ENCODE results near the gene CYFIP1. TPM values are rescaled to one million over a fixed set of nuclear protein-coding genes. Genes with fewer than 3 reads are reported as not detected.

Gene CYFIP1
- total RNA-seq, 1 experiment from 2014 or later: 143 TPM

DNA sequence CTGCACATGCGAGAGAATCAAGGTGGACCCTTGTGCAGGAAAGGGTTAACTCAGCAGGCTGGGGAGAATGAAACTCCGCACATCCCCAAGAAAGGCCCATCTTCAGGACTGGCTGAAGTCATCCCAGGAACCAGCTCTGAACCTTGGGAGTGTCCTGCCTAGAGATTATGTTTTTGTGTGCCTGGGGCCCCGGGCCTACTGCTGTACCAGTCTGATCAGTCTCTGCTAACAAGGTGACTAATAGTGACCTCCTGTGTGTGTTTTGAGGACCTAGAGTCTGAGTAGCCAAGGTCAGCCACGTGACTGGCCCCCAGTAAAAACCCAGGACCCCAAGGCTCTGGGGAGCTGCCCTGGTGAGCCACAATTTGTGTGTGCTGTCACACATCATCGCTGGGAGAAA lies 58.2 kb downstream of the CYFIP1 start:
- H2AFZ ChIP-seq (ENCODE audit: low read depth, low read length, poor library complexity, severe bottlenecking): no peak overlapping the region
- DNase-seq (ENCODE audit: low read depth, low spot score) (no peak), ATAC-seq (no peak)
- no peaks in the 10 kb centered on the region for H4K20me1 ChIP-seq (ENCODE audit: insufficient read depth)
- H3K27ac ChIP-seq (ENCODE audit: low read depth, low read length): no peak overlapping the region
- intact Hi-C loops (cut with micrococcal nuclease): no loop called here
- peaks cover 4 to 19% of the 10 kb centered on the region in 2 experiments; a peak in 2 of 4 replicates for H3K4me1 ChIP-seq (ENCODE audit: control insufficient read depth in 1 of 2, insufficient read depth in 2 of 2, low read length in 2 of 2)
- no peak overlapping the region for H3K9ac ChIP-seq (ENCODE audit: low read length)
- H3K36me3 ChIP-seq (ENCODE audit: control insufficient read depth in 1 of 2, insufficient read depth in 2 of 2, low read length in 2 of 2): peaks cover 7 to 8% of the 10 kb centered on the region in 2 experiments; a peak in 3 of 4 replicates
- no peaks in the 10 kb centered on the region for H3K27me3 ChIP-seq (ENCODE audit: insufficient read depth, low read length)
- no peaks in the 10 kb centered on the region for H3K9me3 ChIP-seq (ENCODE audit: control insufficient read depth in 1 of 2, insufficient read depth in 1 of 2, low read depth in 1 of 2, low read length in 2 of 2)
- no peaks in the 10 kb centered on the region for H3K9me2 ChIP-seq (ENCODE audit: insufficient read depth)
- ChIA-PET RAD21 (ENCODE audit: low non-redundant PET in 1 of 2, low total read pairs in 2 of 2, uncharacterized antibody in 2 of 2, unreplicated experiment in 2 of 2) (no interaction called here), POLR2A (no interaction called here), CTCF (no interaction called here)
- no peak for TF ChIP-seq EGR1 (IDR thresholded peaks at IDR 0.05; ENCODE audit: low read depth)
- H3K4me2 ChIP-seq (ENCODE audit: low read length): no peak overlapping the region
- no peaks in the 10 kb centered on the region for H3K79me2 ChIP-seq (ENCODE audit: insufficient read depth, low read length)
- BruUV-seq (replicated peaks): no TSS peak
- H3K4me3 ChIP-seq (replicated peaks in 1 of 2; ENCODE audit: low read depth in 1 of 2, low read length in 2 of 2): no peak overlapping the region

DNA sequence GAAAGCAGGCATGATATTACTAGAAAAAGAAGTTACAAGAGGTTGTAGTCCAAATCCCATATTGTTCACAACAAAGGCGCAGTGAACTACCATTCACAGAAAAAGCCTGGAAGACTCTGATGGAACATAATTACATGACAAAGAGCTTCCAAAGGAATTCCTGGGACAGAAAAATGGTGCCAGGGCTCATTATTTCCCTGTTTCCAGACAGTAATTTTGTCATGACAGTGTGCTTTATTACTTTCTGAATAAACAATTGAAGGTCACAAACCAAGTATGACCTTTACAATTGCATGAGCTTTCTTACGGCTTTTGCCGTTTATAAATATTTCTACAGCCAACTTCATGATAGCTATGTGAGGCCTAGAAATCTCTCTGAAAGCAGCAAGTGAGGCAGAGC lies 61.0 kb downstream of the CYFIP1 start:
- no peaks in the 10 kb centered on the region for H3K9me2 ChIP-seq (ENCODE audit: insufficient read depth)
- no peak overlapping the region for H3K4me3 ChIP-seq (replicated peaks in 1 of 2; ENCODE audit: low read depth in 1 of 2, low read length in 2 of 2)
- POLR2A ChIA-PET: no interaction called here
- no peaks in the 10 kb centered on the region for H3K27me3 ChIP-seq (ENCODE audit: insufficient read depth, low read length)
- H3K4me2 ChIP-seq (ENCODE audit: low read length): no peak overlapping the region
- H3K4me1 ChIP-seq (ENCODE audit: control insufficient read depth in 1 of 2, insufficient read depth in 2 of 2, low read length in 2 of 2): peaks cover 5 to 29% of the 10 kb centered on the region in 2 experiments; a peak in 3 of 4 replicates
- no peak overlapping the region for H3K27ac ChIP-seq (ENCODE audit: low read depth, low read length)
- no peak overlapping the region for H2AFZ ChIP-seq (ENCODE audit: low read depth, low read length, poor library complexity, severe bottlenecking)
- H3K36me3 ChIP-seq (ENCODE audit: control insufficient read depth in 1 of 2, insufficient read depth in 2 of 2, low read length in 2 of 2): peaks cover 3 to 17% of the 10 kb centered on the region in 2 experiments; a peak in 3 of 4 replicates
- H4K20me1 ChIP-seq (ENCODE audit: insufficient read depth): no peaks in the 10 kb centered on the region
- RAD21 ChIA-PET (ENCODE audit: low non-redundant PET in 1 of 2, low total read pairs in 2 of 2, uncharacterized antibody in 2 of 2, unreplicated experiment in 2 of 2): no interaction called here
- no TSS peak for BruUV-seq (replicated peaks)
- CTCF ChIA-PET: no interaction called here
- intact Hi-C loops (cut with micrococcal nuclease): no loop called here
- no peak overlapping the region for H3K9ac ChIP-seq (ENCODE audit: low read length)
- no peak for ATAC-seq
- H3K9me3 ChIP-seq (ENCODE audit: control insufficient read depth in 1 of 2, insufficient read depth in 1 of 2, low read depth in 1 of 2, low read length in 2 of 2): no peaks in the 10 kb centered on the region
- H3K79me2 ChIP-seq (ENCODE audit: insufficient read depth, low read length): no peaks in the 10 kb centered on the region
- no peak for DNase-seq (ENCODE audit: low read depth, low spot score)
- no peak for TF ChIP-seq POLR2AphosphoS5 (IDR thresholded peaks at IDR 0.05; ENCODE audit: low read depth, low read length)
- TF ChIP-seq, protein P1, sequence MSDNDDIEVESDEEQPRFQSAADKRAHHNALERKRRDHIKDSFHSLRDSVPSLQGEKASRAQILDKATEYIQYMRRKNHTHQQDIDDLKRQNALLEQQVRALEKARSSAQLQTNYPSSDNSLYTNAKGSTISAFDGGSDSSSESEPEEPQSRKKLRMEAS (IDR thresholded peaks at IDR 0.05): no peak
- TF ChIP-seq, protein P2, sequence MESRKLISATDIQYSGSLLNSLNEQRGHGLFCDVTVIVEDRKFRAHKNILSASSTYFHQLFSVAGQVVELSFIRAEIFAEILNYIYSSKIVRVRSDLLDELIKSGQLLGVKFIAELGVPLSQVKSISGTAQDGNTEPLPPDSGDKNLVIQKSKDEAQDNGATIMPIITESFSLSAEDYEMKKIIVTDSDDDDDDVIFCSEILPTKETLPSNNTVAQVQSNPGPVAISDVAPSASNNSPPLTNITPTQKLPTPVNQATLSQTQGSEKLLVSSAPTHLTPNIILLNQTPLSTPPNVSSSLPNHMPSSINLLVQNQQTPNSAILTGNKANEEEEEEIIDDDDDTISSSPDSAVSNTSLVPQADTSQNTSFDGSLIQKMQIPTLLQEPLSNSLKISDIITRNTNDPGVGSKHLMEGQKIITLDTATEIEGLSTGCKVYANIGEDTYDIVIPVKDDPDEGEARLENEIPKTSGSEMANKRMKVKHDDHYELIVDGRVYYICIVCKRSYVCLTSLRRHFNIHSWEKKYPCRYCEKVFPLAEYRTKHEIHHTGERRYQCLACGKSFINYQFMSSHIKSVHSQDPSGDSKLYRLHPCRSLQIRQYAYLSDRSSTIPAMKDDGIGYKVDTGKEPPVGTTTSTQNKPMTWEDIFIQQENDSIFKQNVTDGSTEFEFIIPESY (IDR thresholded peaks at IDR 0.05; ENCODE audit: extremely low read depth, insufficient replicate concordance, low read length): no peak
- TF ChIP-seq POLR2A (IDR thresholded peaks at IDR 0.05; ENCODE audit: borderline replicate concordance, extremely low read depth, insufficient read depth, insufficient read length): no peak
- no peak for TF ChIP-seq SP1 (IDR thresholded peaks at IDR 0.05; ENCODE audit: low read depth)
- TF ChIP-seq, protein P3, sequence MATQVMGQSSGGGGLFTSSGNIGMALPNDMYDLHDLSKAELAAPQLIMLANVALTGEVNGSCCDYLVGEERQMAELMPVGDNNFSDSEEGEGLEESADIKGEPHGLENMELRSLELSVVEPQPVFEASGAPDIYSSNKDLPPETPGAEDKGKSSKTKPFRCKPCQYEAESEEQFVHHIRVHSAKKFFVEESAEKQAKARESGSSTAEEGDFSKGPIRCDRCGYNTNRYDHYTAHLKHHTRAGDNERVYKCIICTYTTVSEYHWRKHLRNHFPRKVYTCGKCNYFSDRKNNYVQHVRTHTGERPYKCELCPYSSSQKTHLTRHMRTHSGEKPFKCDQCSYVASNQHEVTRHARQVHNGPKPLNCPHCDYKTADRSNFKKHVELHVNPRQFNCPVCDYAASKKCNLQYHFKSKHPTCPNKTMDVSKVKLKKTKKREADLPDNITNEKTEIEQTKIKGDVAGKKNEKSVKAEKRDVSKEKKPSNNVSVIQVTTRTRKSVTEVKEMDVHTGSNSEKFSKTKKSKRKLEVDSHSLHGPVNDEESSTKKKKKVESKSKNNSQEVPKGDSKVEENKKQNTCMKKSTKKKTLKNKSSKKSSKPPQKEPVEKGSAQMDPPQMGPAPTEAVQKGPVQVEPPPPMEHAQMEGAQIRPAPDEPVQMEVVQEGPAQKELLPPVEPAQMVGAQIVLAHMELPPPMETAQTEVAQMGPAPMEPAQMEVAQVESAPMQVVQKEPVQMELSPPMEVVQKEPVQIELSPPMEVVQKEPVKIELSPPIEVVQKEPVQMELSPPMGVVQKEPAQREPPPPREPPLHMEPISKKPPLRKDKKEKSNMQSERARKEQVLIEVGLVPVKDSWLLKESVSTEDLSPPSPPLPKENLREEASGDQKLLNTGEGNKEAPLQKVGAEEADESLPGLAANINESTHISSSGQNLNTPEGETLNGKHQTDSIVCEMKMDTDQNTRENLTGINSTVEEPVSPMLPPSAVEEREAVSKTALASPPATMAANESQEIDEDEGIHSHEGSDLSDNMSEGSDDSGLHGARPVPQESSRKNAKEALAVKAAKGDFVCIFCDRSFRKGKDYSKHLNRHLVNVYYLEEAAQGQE (IDR thresholded peaks at IDR 0.05; ENCODE audit: low read depth): no peak
- TF ChIP-seq YY1 (IDR thresholded peaks at IDR 0.05; ENCODE audit: extremely low read depth, insufficient replicate concordance, low read depth, low read length): no peak
- no peak for TF ChIP-seq ZNF274 (IDR thresholded peaks at IDR 0.05; ENCODE audit: low read depth, low read length)
- TF ChIP-seq JUND (IDR thresholded peaks at IDR 0.05): no peak
- no peak for TF ChIP-seq CEBPB (IDR thresholded peaks at IDR 0.05; ENCODE audit: low read depth)
- no peak for TF ChIP-seq FOSL1 (IDR thresholded peaks at IDR 0.05; ENCODE audit: low read depth)
- TF ChIP-seq EZH2phosphoT487 (IDR thresholded peaks at IDR 0.05; ENCODE audit: borderline replicate concordance): no peak
- TF ChIP-seq RAD21 (IDR thresholded peaks at IDR 0.05; ENCODE audit: low read depth): no peak

All from HCT116 (cell line).